Thyroid gland (tissue), 4 donors: ENCODE measurements around the gene CHST8. TPM values are rescaled to one million over a fixed set of nuclear protein-coding genes. Genes with fewer than 3 reads are reported as not detected.

Experiments
- DNase-seq, 2 donors: peaks; one replicate each; pipeline ENCODE4 v3.0.0-alpha.2; 2019
- H3K27ac ChIP-seq, 3 donors: fragments of 200-600 bp; sonication (generic); 1 replicate in 2 of 3; 2 replicates in 1 of 3; pipeline ENCODE4 v1.5.1; 2016 to 2019; ENCODE audit warnings: mild to moderate bottlenecking in 1 of 3, moderate library complexity in 1 of 3
- H3K27me3 ChIP-seq: fragments of 200-600 bp; sonication (generic); one replicate; pipeline ENCODE4 v1.5.1; 2019
- H3K36me3 ChIP-seq, 2 donors: fragments of 200-600 bp; sonication (generic); one replicate each; pipeline ENCODE4 v1.5.1; 2016 to 2019
- H3K4me1 ChIP-seq, 2 donors: fragments of 200-600 bp; sonication (generic); one replicate each; pipeline ENCODE4 v1.5.1; 2017 to 2019
- H3K4me3 ChIP-seq, 3 donors: fragments of 200-600 bp; sonication (generic); replicated peaks in 1 of 3; 1 replicate in 2 of 3; 2 replicates in 1 of 3; pipeline ENCODE4 v1.5.1; 2016; ENCODE audit warnings: mild to moderate bottlenecking in 1 of 3
- H3K9me3 ChIP-seq: fragments of 200-600 bp; sonication (generic); one replicate; pipeline ENCODE4 v1.5.1; 2017
- CTCF ChIP-seq, 6 experiments: fragments of 200-600 bp in 3 of 6; fragments of 450-650 bp in 3 of 6; sonication (generic) in 3 of 6; IDR thresholded peaks; one replicate each; pipeline ENCODE4 v1.5.1; 2016 to 2019; ENCODE audit warnings: antibody characterized with exemption in 6 of 6, mild to moderate bottlenecking in 2 of 6, inconsistent platforms in 1 of 6, moderate library complexity in 1 of 6
- POLR2A ChIP-seq, 2 donors: fragments of 450-650 bp; IDR thresholded peaks; one replicate each; pipeline ENCODE4 v1.6.1; 2017; ENCODE audit warnings: antibody characterized with exemption in 2 of 2, mild to moderate bottlenecking in 2 of 2, moderate library complexity in 1 of 2
- WGBS, 2 donors: methylation state at CpG; one replicate each; pipeline ENCODE4 v1.1.5; 2017; 5-methylcytosine and 5-hydroxymethylcytosine counted together
- intact Hi-C: fragments of 100-400 bp; cut with DNase I; formaldehyde crosslinking; loops from one replicate; pipeline ENCODE4 v1.15.1; 2023
- total RNA-seq, 4 donors: library from RNA; depleted of rRNA; stranded (reverse); fragments of >200 nt; gene quantifications; one replicate each; pipeline ENCODE4 v1.2.3, GENCODE V29; 2016

CHST8 gene
- total RNA-seq, 4 donors from 2014 or later: 0.83 to 2.6 (median 1.4) TPM; not detected in 1

- Histone ChIP-seq H3K9me3 (no peaks in the 10 kb centered on the region), H3K36me3 (no peaks in the 10 kb centered on the region), H3K4me1 (no peaks in the 10 kb centered on the region), H3K27ac (no peak overlapping the region), H3K4me3 (no peak overlapping the region), H3K27me3 (no peaks in the 10 kb centered on the region)
- DNase-seq: no peak
- TF ChIP-seq POLR2A (IDR thresholded peaks at IDR 0.05) (no peak), CTCF (IDR thresholded peaks at IDR 0.05) (no peak)
- intact Hi-C loops: no loop called here
- 66 to 86% methylated on average over 9 to 11 of the region's 11 CpGs for WGBS, 2 donors
Observed at GRCh38 chr19:33705090-33705847, 83.5 kb downstream of the CHST8 start.

GRCh38 chr19:33705860-33706259 is 84.1 kb downstream of the CHST8 start:
- no peaks in the 10 kb centered on the region for H3K4me1 ChIP-seq
- 78 to 91% methylated on average over 5 of the region's 5 CpGs for WGBS, 2 donors
- H3K27ac ChIP-seq: no peak overlapping the region
- DNase-seq: no peak
- TF ChIP-seq CTCF (IDR thresholded peaks at IDR 0.05) (no peak), POLR2A (IDR thresholded peaks at IDR 0.05) (no peak)
- H3K36me3 ChIP-seq: no peaks in the 10 kb centered on the region
- H3K27me3 ChIP-seq: no peaks in the 10 kb centered on the region
- H3K9me3 ChIP-seq: no peaks in the 10 kb centered on the region
- H3K4me3 ChIP-seq: no peak overlapping the region
- intact Hi-C loops: no loop called here

- H3K36me3 ChIP-seq: no peaks in the 10 kb centered on the region
- H3K4me3 ChIP-seq: no peak overlapping the region
- H3K4me1 ChIP-seq: no peaks in the 10 kb centered on the region
- H3K9me3 ChIP-seq: no peaks in the 10 kb centered on the region
- intact Hi-C loops: no loop called here
- no peak overlapping the region for H3K27ac ChIP-seq
- DNase-seq: no peak
- H3K27me3 ChIP-seq: no peaks in the 10 kb centered on the region
- 49 to 57% methylated on average over 9 to 10 of the region's 10 CpGs for WGBS, 2 donors
- TF ChIP-seq CTCF (IDR thresholded peaks at IDR 0.05): no peak
- no peak for TF ChIP-seq POLR2A (IDR thresholded peaks at IDR 0.05)
Observed at GRCh38 chr19:33706631-33707030, 84.9 kb downstream of the CHST8 start.

GRCh38 chr19:33712268-33712667 is 90.5 kb downstream of the CHST8 start:
- no peaks in the 10 kb centered on the region for H3K9me3 ChIP-seq
- H3K36me3 ChIP-seq: no peaks in the 10 kb centered on the region
- no peaks in the 10 kb centered on the region for H3K27me3 ChIP-seq
- no peak for TF ChIP-seq CTCF (IDR thresholded peaks at IDR 0.05)
- no peak for TF ChIP-seq POLR2A (IDR thresholded peaks at IDR 0.05)
- no peak overlapping the region for H3K27ac ChIP-seq
- no peak overlapping the region for H3K4me3 ChIP-seq
- intact Hi-C loops: no loop called here
- 63 to 72% methylated on average over 5 to 6 of the region's 6 CpGs for WGBS, 2 donors
- DNase-seq: no peak
- no peaks in the 10 kb centered on the region for H3K4me1 ChIP-seq

- DNase-seq: no peak
- H3K27me3 ChIP-seq: no peaks in the 10 kb centered on the region
- WGBS, 2 donors: 75 to 78% methylated on average over 3 of the region's 3 CpGs
Observed at GRCh38 chr19:33713194-33713593, 91.4 kb downstream of the CHST8 start.

More at GRCh38 chr19:33713194-33713593, 91.4 kb downstream of the CHST8 start:
- no peak for TF ChIP-seq POLR2A (IDR thresholded peaks at IDR 0.05)
- TF ChIP-seq CTCF (IDR thresholded peaks at IDR 0.05): no peak
- intact Hi-C loops: no loop called here
- H3K27ac ChIP-seq: no peak overlapping the region
- no peaks in the 10 kb centered on the region for H3K4me1 ChIP-seq
- H3K9me3 ChIP-seq: no peaks in the 10 kb centered on the region
- no peak overlapping the region for H3K4me3 ChIP-seq
- no peaks in the 10 kb centered on the region for H3K36me3 ChIP-seq
